Measurements from ENCODE around the gene PLPPR2. TPM values are rescaled to one million over a fixed set of nuclear protein-coding genes. Genes with fewer than 3 reads are reported as not detected.

PLPPR2 gene
- total and polyA plus RNA-seq, 2 of the 4 experiments (the other 2 are of a cell fraction) = 3.9 to 45.2 TPM

DNA sequence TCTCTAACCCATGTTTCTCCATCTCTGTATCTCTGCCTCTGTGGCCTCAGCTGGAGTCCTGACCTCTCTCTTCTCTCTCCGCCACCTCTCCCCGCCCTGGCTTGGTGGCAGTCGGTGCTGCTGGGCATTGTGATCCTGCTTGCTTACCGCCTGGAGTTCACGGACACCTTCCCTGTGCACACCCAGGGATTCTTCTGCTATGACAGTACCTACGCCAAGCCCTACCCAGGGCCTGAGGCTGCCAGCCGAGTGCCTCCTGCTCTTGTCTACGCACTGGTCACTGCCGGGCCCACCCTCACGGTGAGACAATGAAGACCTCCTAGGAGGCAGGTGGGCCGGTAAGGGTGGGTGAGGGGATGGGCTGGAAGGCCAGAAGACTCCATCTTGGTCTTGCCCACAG is 4.2 kb downstream of the PLPPR2 start:
- no peak overlapping the region for H2AK9ac ChIP-seq (replicated peaks; ENCODE audit: low read depth, low read length, poor library complexity)
- dilution Hi-C loops (cut with HindIII; ENCODE audit: low sequenced_read_pairs, unreplicated experiment) = no loop called here
- H3K56ac ChIP-seq (ENCODE audit: extremely low read depth, insufficient read depth, low read length) = no peak overlapping the region
- DNase-seq (no peak), ATAC-seq (ENCODE audit: low read depth) (no peak)
- WGBS, 2 experiments (ENCODE audit: extremely low coverage in 2 of 2, insufficient read length in 1 of 2) = no CpG with 5 or more reads among the region's 11 CpGs
- no peak overlapping the region for H3K4me3 ChIP-seq (ENCODE audit: insufficient read depth, low read depth, low read length)
- no peak for TF ChIP-seq MAZ (IDR thresholded peaks at IDR 0.05; ENCODE audit: borderline replicate concordance, low read depth, low read length)
- TF ChIP-seq, protein P1, sequence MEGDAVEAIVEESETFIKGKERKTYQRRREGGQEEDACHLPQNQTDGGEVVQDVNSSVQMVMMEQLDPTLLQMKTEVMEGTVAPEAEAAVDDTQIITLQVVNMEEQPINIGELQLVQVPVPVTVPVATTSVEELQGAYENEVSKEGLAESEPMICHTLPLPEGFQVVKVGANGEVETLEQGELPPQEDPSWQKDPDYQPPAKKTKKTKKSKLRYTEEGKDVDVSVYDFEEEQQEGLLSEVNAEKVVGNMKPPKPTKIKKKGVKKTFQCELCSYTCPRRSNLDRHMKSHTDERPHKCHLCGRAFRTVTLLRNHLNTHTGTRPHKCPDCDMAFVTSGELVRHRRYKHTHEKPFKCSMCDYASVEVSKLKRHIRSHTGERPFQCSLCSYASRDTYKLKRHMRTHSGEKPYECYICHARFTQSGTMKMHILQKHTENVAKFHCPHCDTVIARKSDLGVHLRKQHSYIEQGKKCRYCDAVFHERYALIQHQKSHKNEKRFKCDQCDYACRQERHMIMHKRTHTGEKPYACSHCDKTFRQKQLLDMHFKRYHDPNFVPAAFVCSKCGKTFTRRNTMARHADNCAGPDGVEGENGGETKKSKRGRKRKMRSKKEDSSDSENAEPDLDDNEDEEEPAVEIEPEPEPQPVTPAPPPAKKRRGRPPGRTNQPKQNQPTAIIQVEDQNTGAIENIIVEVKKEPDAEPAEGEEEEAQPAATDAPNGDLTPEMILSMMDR (conservative IDR thresholded peaks at IDR 0.05; ENCODE audit: low read depth, low read length) = no peak
- no peak for TF ChIP-seq POLR2A (IDR thresholded peaks at IDR 0.05; ENCODE audit: low read depth, low read length)
- no peak for TF ChIP-seq BHLHE40 (IDR thresholded peaks at IDR 0.05; ENCODE audit: low read depth, low read length)
- no peak for TF ChIP-seq SMC3 (IDR thresholded peaks at IDR 0.05; ENCODE audit: low read depth, low read length)
- H2BK5ac ChIP-seq (ENCODE audit: low read depth, low read length, poor library complexity, severe bottlenecking) = no peak overlapping the region
- no peak overlapping the region for H3K18ac ChIP-seq (ENCODE audit: low read depth, low read length)
- H2BK15ac ChIP-seq (ENCODE audit: low read depth, low read length) = no peak overlapping the region
- in situ Hi-C loops (cut with MboI; ENCODE audit: low sequenced_read_pairs) = no loop called here
- no peaks in the 10 kb centered on the region for H3K9me3 ChIP-seq (ENCODE audit: control insufficient read depth, insufficient read depth, low read length)
- intact Hi-C loops (cut with micrococcal nuclease) = no loop called here
- H3K36me3 ChIP-seq (ENCODE audit: control insufficient read depth, insufficient read depth, low read length) = peaks cover 30% of the 10 kb centered on the region
- no peak overlapping the region for H3K14ac ChIP-seq (replicated peaks; ENCODE audit: low read depth, low read length)
- no peak overlapping the region for H3K23ac ChIP-seq (ENCODE audit: low read depth, low read length)
- H2AK5ac ChIP-seq (ENCODE audit: low read depth, low read length) = no peak overlapping the region
- H4K8ac ChIP-seq (ENCODE audit: low read depth in 2 of 2, low read length in 2 of 2) = no peak overlapping the region
- ChIA-PET CTCF (no interaction called here), POLR2A (ENCODE audit: unreplicated experiment) (no interaction called here)
- H2AFZ ChIP-seq (replicated peaks; ENCODE audit: low read length, poor library complexity) = no peak overlapping the region
- H2BK120ac ChIP-seq (ENCODE audit: low read depth, low read length) = no peak overlapping the region
- no peak overlapping the region for H3K27ac ChIP-seq (ENCODE audit: insufficient read depth, low read length)
- H3K27me3 ChIP-seq (ENCODE audit: control insufficient read depth, insufficient read depth, low read length) = no peaks in the 10 kb centered on the region
- H3K4ac ChIP-seq (ENCODE audit: low read depth, low read length) = no peak overlapping the region
- BruUV-seq (replicated peaks) = no TSS peak
- no peak overlapping the region for H4K5ac ChIP-seq (ENCODE audit: low read depth, low read length)
- no peak overlapping the region for H3K4me2 ChIP-seq (ENCODE audit: low read depth, low read length)
- H4K20me1 ChIP-seq (ENCODE audit: insufficient read depth, low read length) = peaks cover 16% of the 10 kb centered on the region
- H3K79me1 ChIP-seq (ENCODE audit: low read depth in 1 of 2, low read length in 2 of 2) = peaks cover 13 to 23% of the 10 kb centered on the region in 2 experiments
- H3K9ac ChIP-seq (ENCODE audit: low read depth, low read length) = no peak overlapping the region
- no peak overlapping the region for H4K91ac ChIP-seq (ENCODE audit: insufficient read depth, low read depth, low read length)
- H3K9me1 ChIP-seq (ENCODE audit: insufficient read depth, low read length) = peaks cover 21% of the 10 kb centered on the region
- peaks cover 8% of the 10 kb centered on the region for H3K4me1 ChIP-seq (ENCODE audit: control insufficient read depth, insufficient read depth, low read length)
- no peak overlapping the region for H2BK20ac ChIP-seq (ENCODE audit: low read depth, low read length)
